Middle frontal gyrus (tissue), 1 donor: Measurements from ENCODE around the gene CACNA1D.

ENCODE experiments used
- DNase-seq: peaks from one replicate; pipeline ENCODE4 v3.0.0-alpha.2; 2015; ENCODE audit warnings: low spot score; ENCODE audit errors: extremely low spot score

Gene CACNA1D

GRCh38 chr3:53495146-53495519 lies 722 bp downstream of the CACNA1D start:
- DNase-seq, result no peak

- DNase-seq, result no peak
Measured at GRCh38 chr3:53495520-53496391, 1.3 kb downstream of the CACNA1D start.

GRCh38 chr3:53496392-53496670 lies 1.9 kb downstream of the CACNA1D start:
- DNase-seq, result no peak

GRCh38 chr3:53496984-53497383 lies 2.6 kb downstream of the CACNA1D start:
- no peak for DNase-seq

- DNase-seq, result no peak
Measured at GRCh38 chr3:53498806-53499641, 4.6 kb downstream of the CACNA1D start.

- no peak for DNase-seq
Measured at GRCh38 chr3:53500165-53500777, 5.9 kb downstream of the CACNA1D start.

GRCh38 chr3:53501178-53501577 lies 6.8 kb downstream of the CACNA1D start:
- no peak for DNase-seq

GRCh38 chr3:53502737-53503136 lies 8.3 kb downstream of the CACNA1D start:
- DNase-seq, result no peak

- DNase-seq, result no peak
Measured at GRCh38 chr3:53503195-53503594, 8.8 kb downstream of the CACNA1D start.

GRCh38 chr3:53506110-53506762 lies 11.8 kb downstream of the CACNA1D start:
- no peak for DNase-seq

- DNase-seq, result no peak
Measured at GRCh38 chr3:53506763-53507145, 12.3 kb downstream of the CACNA1D start.

GRCh38 chr3:53509494-53509893 lies 15.1 kb downstream of the CACNA1D start:
- DNase-seq, result no peak

- no peak for DNase-seq
Measured at GRCh38 chr3:53510508-53510907, 16.1 kb downstream of the CACNA1D start.

- no peak for DNase-seq
Measured at GRCh38 chr3:53511246-53511645, 16.8 kb downstream of the CACNA1D start.

- no peak for DNase-seq
Measured at GRCh38 chr3:53513556-53514190, 19.3 kb downstream of the CACNA1D start.

GRCh38 chr3:53516339-53516738 lies 21.9 kb downstream of the CACNA1D start:
- DNase-seq, result no peak

GRCh38 chr3:53518495-53518981 lies 24.1 kb downstream of the CACNA1D start:
- DNase-seq, result no peak

GRCh38 chr3:53519065-53519709 lies 24.8 kb downstream of the CACNA1D start:
- no peak for DNase-seq

- DNase-seq, result no peak
Measured at GRCh38 chr3:53523346-53523745, 28.9 kb downstream of the CACNA1D start.

- DNase-seq, result no peak
Measured at GRCh38 chr3:53524566-53524965, 30.2 kb downstream of the CACNA1D start.
